Cardiac fibroblast (primary cell): ENCODE measurements around the gene KIRREL3.

Experiments
- DNase-seq, 2 donors: peaks; one replicate each; pipeline versions ENCODE4 v3.0.0 to v3.0.0-alpha.2; 2010; ENCODE audit warnings: low read depth in 2 of 2
- H3K4me3 ChIP-seq, 2 donors: replicated peaks in 1 of 2; 1 replicate in 1 of 2; 2 replicates in 1 of 2; pipeline ENCODE4 v1.5.1; 2011; ENCODE audit warnings: low read depth in 2 of 2, low read length in 2 of 2, mild to moderate bottlenecking in 2 of 2, moderate library complexity in 1 of 2
- CTCF ChIP-seq: IDR thresholded peaks from one replicate; pipeline ENCODE4 v1.5.1; 2011; ENCODE audit warnings: low read depth, mild to moderate bottlenecking, low read length, inconsistent platforms

Gene KIRREL3

GRCh38 chr11:126459691-126460281 lies 540.8 kb downstream of the KIRREL3 start:
- TF ChIP-seq CTCF: no peak
- H3K4me3 ChIP-seq: no peak overlapping the region
- peak; percentile 67 to 68 for DNase-seq

DNA sequence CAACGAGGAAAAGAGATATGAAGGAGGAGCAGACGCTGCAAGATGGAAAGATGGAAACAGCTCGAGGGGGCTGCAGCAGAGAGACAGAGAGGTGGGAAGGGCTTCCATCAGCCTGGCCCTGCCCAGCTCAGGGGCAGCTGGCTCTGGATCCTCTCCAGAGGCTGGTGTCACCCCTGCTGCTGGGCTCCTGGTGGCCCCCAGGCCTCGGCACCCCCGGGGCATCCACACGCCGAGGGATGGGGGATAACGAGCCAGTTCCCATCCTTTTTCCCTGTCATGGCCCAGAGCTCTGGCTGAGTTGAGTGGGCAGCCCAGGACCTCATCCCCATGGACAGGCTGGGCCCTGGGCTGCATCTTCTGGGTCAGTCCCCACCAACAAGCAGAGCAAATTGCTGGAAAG lies 542.8 kb downstream of the KIRREL3 start:
- TF ChIP-seq CTCF: no peak
- no peak for DNase-seq

GRCh38 chr11:126456783-126457542 lies 543.6 kb downstream of the KIRREL3 start:
- TF ChIP-seq CTCF: no peak
- DNase-seq: no peak
- H3K4me3 ChIP-seq: no peak overlapping the region

More for the DNA sequence above, 542.8 kb downstream of the KIRREL3 start:
- H3K4me3 ChIP-seq: no peak overlapping the region

DNA sequence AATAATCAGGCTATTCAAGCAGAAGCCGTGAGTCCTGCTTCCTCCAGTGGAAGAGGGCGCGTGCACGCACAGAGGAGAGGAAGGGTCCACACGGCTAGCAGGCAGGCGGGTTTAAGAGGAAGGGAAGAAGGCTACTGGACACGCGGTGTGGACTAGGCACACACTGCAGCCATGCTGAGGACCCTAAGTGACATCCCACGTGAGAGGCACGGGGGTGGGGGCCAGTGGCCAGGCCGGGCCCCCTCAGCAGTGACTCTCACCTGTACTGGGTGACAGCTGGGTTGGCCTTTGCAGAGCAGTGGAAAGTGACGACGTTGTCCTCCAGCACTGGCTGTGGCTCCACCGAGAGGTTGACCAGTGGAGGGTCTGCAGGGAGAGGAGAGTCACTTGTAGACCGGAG lies 544.5 kb downstream of the KIRREL3 start:
- H3K4me3 ChIP-seq: no peak overlapping the region
- no peak for DNase-seq
- TF ChIP-seq CTCF: no peak

GRCh38 chr11:126452241-126453101 lies 548.1 kb downstream of the KIRREL3 start:
- DNase-seq: no peak

More at GRCh38 chr11:126452241-126453101, 548.1 kb downstream of the KIRREL3 start:
- TF ChIP-seq CTCF: no peak
- no peak overlapping the region for H3K4me3 ChIP-seq
